ENCODE measurements around the gene LEP.

Gene LEP

GRCh38 chr7:128210590-128211570, 30.2 kb upstream of the LEP start:
- Histone ChIP-seq H3K27me3 (ENCODE audit: control insufficient read depth, insufficient read depth, low read length, poor library complexity, severe bottlenecking) (peaks cover 11% of the 10 kb centered on the region), H3K9me3 (ENCODE audit: control insufficient read depth, low read length) (no peaks in the 10 kb centered on the region), H3K4me1 (ENCODE audit: control insufficient read depth, insufficient read depth, low read length) (peaks cover 8% of the 10 kb centered on the region), H3K27ac (ENCODE audit: insufficient read depth, low read depth, low read length, poor library complexity, severe bottlenecking) (no peak overlapping the region), H3K4me3 (ENCODE audit: insufficient read depth, low read depth, low read length) (no peak overlapping the region), H3K36me3 (ENCODE audit: control insufficient read depth, insufficient read depth, low read length) (no peaks in the 10 kb centered on the region)
- WGBS, 2 experiments = 84 to 87% methylated on average over 19 of the region's 19 CpGs

- H3K27ac ChIP-seq (ENCODE audit: insufficient read depth, low read depth, low read length, poor library complexity, severe bottlenecking) = no peak overlapping the region
- peaks cover 10% of the 10 kb centered on the region for H3K27me3 ChIP-seq (ENCODE audit: control insufficient read depth, insufficient read depth, low read length, poor library complexity, severe bottlenecking)
- H3K4me1 ChIP-seq (ENCODE audit: control insufficient read depth, insufficient read depth, low read length) = peaks cover 8% of the 10 kb centered on the region
- H3K36me3 ChIP-seq (ENCODE audit: control insufficient read depth, insufficient read depth, low read length) = no peaks in the 10 kb centered on the region
- WGBS, 2 experiments = 29 to 37% methylated on average over 4 of the region's 4 CpGs
- no peaks in the 10 kb centered on the region for H3K9me3 ChIP-seq (ENCODE audit: control insufficient read depth, low read length)
- H3K4me3 ChIP-seq (ENCODE audit: insufficient read depth, low read depth, low read length) = no peak overlapping the region
These were observed 29.5 kb upstream of the LEP start for GRCh38 chr7:128211626-128212025.

DNA sequence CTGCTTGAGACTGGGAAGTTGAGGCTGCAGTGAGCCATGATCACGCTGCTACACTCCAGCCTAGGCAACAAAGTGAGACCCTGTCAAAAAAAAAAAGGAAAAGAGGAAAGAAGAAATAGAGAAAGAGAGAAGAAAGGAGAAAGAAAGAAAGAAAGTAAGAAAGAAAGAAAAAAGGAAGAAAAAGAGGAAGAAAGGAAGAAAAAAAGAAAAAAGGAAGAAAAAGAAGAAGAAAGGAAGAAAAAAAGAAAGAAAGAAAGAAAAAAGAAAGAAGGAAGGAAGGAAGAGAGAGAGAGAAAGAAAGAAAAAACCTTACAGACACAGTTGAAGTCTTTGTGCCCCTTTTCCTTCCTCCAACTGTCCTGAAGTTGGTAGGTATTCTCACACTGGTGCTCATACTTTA, 26.6 kb upstream of the LEP start:
- Histone ChIP-seq H3K4me3 (ENCODE audit: insufficient read depth, low read depth, low read length) (no peak overlapping the region), H3K27me3 (ENCODE audit: control insufficient read depth, insufficient read depth, low read length, poor library complexity, severe bottlenecking) (peaks cover 10% of the 10 kb centered on the region), H3K36me3 (ENCODE audit: control insufficient read depth, insufficient read depth, low read length) (no peaks in the 10 kb centered on the region), H3K9me3 (ENCODE audit: control insufficient read depth, low read length) (no peaks in the 10 kb centered on the region), H3K4me1 (ENCODE audit: control insufficient read depth, insufficient read depth, low read length) (peaks cover 8% of the 10 kb centered on the region), H3K27ac (ENCODE audit: insufficient read depth, low read depth, low read length, poor library complexity, severe bottlenecking) (no peak overlapping the region)
- WGBS, 2 experiments = 91 to 95% methylated on average over 1 of the region's 1 CpG

DNA sequence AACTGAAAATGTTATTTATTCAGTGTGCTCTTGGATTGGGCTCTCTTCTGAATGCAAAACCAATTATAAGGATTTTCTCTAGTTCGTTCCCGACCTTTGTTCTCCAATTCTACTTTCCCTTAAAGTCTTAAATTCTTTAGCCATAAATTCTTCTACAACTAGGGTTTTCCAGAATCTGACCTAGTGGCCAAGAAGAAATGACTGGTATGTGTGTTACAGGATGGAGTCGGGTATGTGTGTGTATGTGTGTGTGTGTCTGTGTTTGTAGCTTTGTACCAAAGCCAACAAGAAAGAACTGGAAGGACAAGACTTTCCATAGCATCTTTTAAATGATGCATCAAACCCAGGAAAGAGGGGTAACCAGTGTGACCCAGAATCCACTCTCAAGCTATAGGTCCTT, 25.8 kb upstream of the LEP start:
- no peak overlapping the region for H3K27ac ChIP-seq (ENCODE audit: insufficient read depth, low read depth, low read length, poor library complexity, severe bottlenecking)
- peaks cover 5% of the 10 kb centered on the region for H3K27me3 ChIP-seq (ENCODE audit: control insufficient read depth, insufficient read depth, low read length, poor library complexity, severe bottlenecking)
- WGBS, 2 experiments = 92 to 96% methylated on average over 3 of the region's 3 CpGs
- H3K36me3 ChIP-seq (ENCODE audit: control insufficient read depth, insufficient read depth, low read length) = no peaks in the 10 kb centered on the region
- no peak overlapping the region for H3K4me3 ChIP-seq (ENCODE audit: insufficient read depth, low read depth, low read length)
- H3K9me3 ChIP-seq (ENCODE audit: control insufficient read depth, low read length) = no peaks in the 10 kb centered on the region
- peaks cover 8% of the 10 kb centered on the region for H3K4me1 ChIP-seq (ENCODE audit: control insufficient read depth, insufficient read depth, low read length)

DNA sequence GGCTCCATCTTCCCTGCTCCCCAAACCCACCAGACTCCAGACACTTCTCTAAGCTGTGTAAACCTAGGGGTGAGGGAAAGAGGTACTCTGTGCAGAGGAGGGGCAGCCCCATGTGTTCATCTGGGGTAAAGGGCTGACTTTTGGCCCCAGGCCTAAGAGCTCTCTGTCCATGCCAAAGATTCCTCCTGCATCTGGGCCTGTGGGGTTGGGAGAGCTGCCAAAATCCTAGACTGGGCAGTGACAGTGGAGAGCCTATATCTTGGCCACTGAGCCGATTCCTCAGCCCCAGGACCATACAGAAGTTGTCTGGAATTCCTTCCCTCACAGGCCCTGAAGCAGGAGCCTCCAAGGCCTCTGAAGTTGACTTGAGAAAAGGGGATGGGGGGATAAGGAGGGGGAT, 25.3 kb upstream of the LEP start:
- Histone ChIP-seq H3K36me3 (ENCODE audit: control insufficient read depth, insufficient read depth, low read length) (no peaks in the 10 kb centered on the region), H3K4me3 (ENCODE audit: insufficient read depth, low read depth, low read length) (no peak overlapping the region), H3K9me3 (ENCODE audit: control insufficient read depth, low read length) (no peaks in the 10 kb centered on the region), H3K27me3 (ENCODE audit: control insufficient read depth, insufficient read depth, low read length, poor library complexity, severe bottlenecking) (peaks cover under 1% of the 10 kb centered on the region), H3K27ac (ENCODE audit: insufficient read depth, low read depth, low read length, poor library complexity, severe bottlenecking) (no peak overlapping the region), H3K4me1 (ENCODE audit: control insufficient read depth, insufficient read depth, low read length) (peaks cover 7% of the 10 kb centered on the region)
- WGBS, 2 experiments = 93 to 95% methylated on average over 1 of the region's 1 CpG

- WGBS, 2 experiments = 93% methylated on average over 12 of the region's 12 CpGs
- Histone ChIP-seq H3K27ac (ENCODE audit: insufficient read depth, low read depth, low read length, poor library complexity, severe bottlenecking) (no peak overlapping the region), H3K9me3 (ENCODE audit: control insufficient read depth, low read length) (no peaks in the 10 kb centered on the region), H3K4me3 (ENCODE audit: insufficient read depth, low read depth, low read length) (no peak overlapping the region), H3K4me1 (ENCODE audit: control insufficient read depth, insufficient read depth, low read length) (peaks cover 5% of the 10 kb centered on the region), H3K36me3 (ENCODE audit: control insufficient read depth, insufficient read depth, low read length) (no peaks in the 10 kb centered on the region), H3K27me3 (ENCODE audit: control insufficient read depth, insufficient read depth, low read length, poor library complexity, severe bottlenecking) (no peaks in the 10 kb centered on the region)
These were observed 23.9 kb upstream of the LEP start for GRCh38 chr7:128217030-128217805.

- Histone ChIP-seq H3K27me3 (ENCODE audit: control insufficient read depth, insufficient read depth, low read length, poor library complexity, severe bottlenecking) (no peaks in the 10 kb centered on the region), H3K4me1 (ENCODE audit: control insufficient read depth, insufficient read depth, low read length) (peaks cover 5% of the 10 kb centered on the region), H3K4me3 (ENCODE audit: insufficient read depth, low read depth, low read length) (no peak overlapping the region), H3K27ac (ENCODE audit: insufficient read depth, low read depth, low read length, poor library complexity, severe bottlenecking) (no peak overlapping the region), H3K9me3 (ENCODE audit: control insufficient read depth, low read length) (no peaks in the 10 kb centered on the region), H3K36me3 (ENCODE audit: control insufficient read depth, insufficient read depth, low read length) (no peaks in the 10 kb centered on the region)
- WGBS, 2 experiments = 91 to 94% methylated on average over 9 of the region's 9 CpGs
These were observed 23.0 kb upstream of the LEP start for GRCh38 chr7:128217967-128218652.

DNA sequence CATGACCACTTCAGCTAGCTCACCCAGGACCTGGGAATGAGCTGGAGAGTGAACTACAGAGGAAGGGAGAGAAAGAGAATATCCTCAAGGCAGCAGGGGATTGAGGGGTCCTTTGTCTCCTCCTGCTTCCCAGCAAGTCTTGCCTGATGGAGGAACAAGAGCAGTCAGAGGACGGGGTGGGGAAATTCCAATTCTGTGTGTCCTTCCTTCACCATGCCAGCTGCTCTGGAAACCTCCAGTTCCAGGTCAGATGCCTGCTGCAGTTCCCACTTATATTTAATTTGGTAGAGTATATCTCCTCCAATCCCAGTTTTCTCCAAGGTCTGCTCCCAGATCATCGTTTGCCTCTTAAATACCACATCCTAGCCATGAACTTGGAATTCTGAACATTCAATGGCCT, 21.4 kb upstream of the LEP start:
- Histone ChIP-seq H3K36me3 (ENCODE audit: control insufficient read depth, insufficient read depth, low read length) (no peaks in the 10 kb centered on the region), H3K27ac (ENCODE audit: insufficient read depth, low read depth, low read length, poor library complexity, severe bottlenecking) (no peak overlapping the region), H3K27me3 (ENCODE audit: control insufficient read depth, insufficient read depth, low read length, poor library complexity, severe bottlenecking) (no peaks in the 10 kb centered on the region), H3K4me1 (ENCODE audit: control insufficient read depth, insufficient read depth, low read length) (peaks cover 5% of the 10 kb centered on the region), H3K4me3 (ENCODE audit: insufficient read depth, low read depth, low read length) (no peak overlapping the region), H3K9me3 (ENCODE audit: control insufficient read depth, low read length) (no peaks in the 10 kb centered on the region)
- WGBS, 2 experiments = 79 to 88% methylated on average over 2 of the region's 2 CpGs

GRCh38 chr7:128221929-128222403, 19.1 kb upstream of the LEP start:
- H3K9me3 ChIP-seq (ENCODE audit: control insufficient read depth, low read length) = no peaks in the 10 kb centered on the region
- peaks cover 5% of the 10 kb centered on the region for H3K4me1 ChIP-seq (ENCODE audit: control insufficient read depth, insufficient read depth, low read length)
- 86 to 89% methylated on average over 5 of the region's 5 CpGs for WGBS, 2 experiments
- no peak overlapping the region for H3K4me3 ChIP-seq (ENCODE audit: insufficient read depth, low read depth, low read length)
- no peaks in the 10 kb centered on the region for H3K36me3 ChIP-seq (ENCODE audit: control insufficient read depth, insufficient read depth, low read length)
- no peaks in the 10 kb centered on the region for H3K27me3 ChIP-seq (ENCODE audit: control insufficient read depth, insufficient read depth, low read length, poor library complexity, severe bottlenecking)
- H3K27ac ChIP-seq (ENCODE audit: insufficient read depth, low read depth, low read length, poor library complexity, severe bottlenecking) = no peak overlapping the region

Measured in ectodermal cell (in vitro differentiated cells).